CD14-positive monocyte (primary cell): ENCODE measurements around the gene RNF19B. TPM values are rescaled to one million over a fixed set of nuclear protein-coding genes. Genes with fewer than 3 reads are reported as not detected.

ENCODE experiments used
- DNase-seq, 3 donors: peaks; one replicate each; pipeline ENCODE4 v3.0.0-alpha.2; 2011 to 2022
- H2AFZ ChIP-seq: 2 replicates; pipeline ENCODE4 v1.6.0; 2012; ENCODE audit warnings: mild to moderate bottlenecking, low read depth, low read length, inconsistent platforms; ENCODE audit not compliant: insufficient read depth, poor library complexity, severe bottlenecking
- H3K27ac ChIP-seq, 2 donors: 1 replicate in 1 of 2; 2 replicates in 1 of 2; pipeline ENCODE4 v1.5.1; 2012 to 2013; ENCODE audit warnings: low read length in 2 of 2, control low read depth in 1 of 2, inconsistent platforms in 1 of 2, low read depth in 1 of 2, mild to moderate bottlenecking in 1 of 2
- H3K27me3 ChIP-seq, 2 donors: one replicate each; pipeline versions ENCODE4 v1.6.0 to v1.6.1; 2011 to 2013; ENCODE audit warnings: low read length in 2 of 2; ENCODE audit not compliant: control insufficient read depth in 2 of 2, insufficient read depth in 2 of 2
- H3K36me3 ChIP-seq, 2 donors: replicated peaks in 1 of 2; 1 replicate in 1 of 2; 2 replicates in 1 of 2; pipeline versions ENCODE4 v1.5.1 to v1.6.1; 2012 to 2013; ENCODE audit warnings: low read length in 2 of 2, control low read depth in 1 of 2, inconsistent platforms in 1 of 2, mild to moderate bottlenecking in 1 of 2; ENCODE audit not compliant: insufficient read depth in 2 of 2, control insufficient read depth in 1 of 2
- H3K4me1 ChIP-seq, 2 donors: 1 replicate in 1 of 2; 2 replicates in 1 of 2; pipeline versions ENCODE4 v1.5.1 to v1.6.1; 2012 to 2013; ENCODE audit warnings: low read length in 2 of 2, control low read depth in 1 of 2, inconsistent platforms in 1 of 2, mild to moderate bottlenecking in 1 of 2, moderate library complexity in 1 of 2; ENCODE audit not compliant: insufficient read depth in 2 of 2, control insufficient read depth in 1 of 2
- H3K4me2 ChIP-seq: replicated peaks from 2 replicates; pipeline ENCODE3; 2012; ENCODE audit warnings: low read length, moderate library complexity, mild to moderate bottlenecking; ENCODE audit not compliant: poor library complexity, severe bottlenecking; ENCODE audit errors: extremely low read depth
- H3K4me3 ChIP-seq, 3 experiments: fragments of 200-600 bp in 1 of 3; sonication (generic) in 1 of 3; replicated peaks in 1 of 3; 1 replicate in 2 of 3; 2 replicates in 1 of 3; pipeline ENCODE4 v1.5.1; 2011 to 2013; ENCODE audit warnings: low read length in 3 of 3, mild to moderate bottlenecking in 3 of 3, control low read depth in 2 of 3, low read depth in 2 of 3, inconsistent platforms in 1 of 3, moderate library complexity in 1 of 3
- H3K79me2 ChIP-seq: 2 replicates; pipeline ENCODE4 v1.6.0; 2012; ENCODE audit warnings: mild to moderate bottlenecking, control low read depth, inconsistent platforms, low read length, moderate library complexity; ENCODE audit not compliant: insufficient read depth
- H3K9ac ChIP-seq: 2 replicates; pipeline ENCODE4 v1.6.0; 2017; ENCODE audit warnings: low read length, mild to moderate bottlenecking; ENCODE audit not compliant: insufficient read depth, poor library complexity, severe bottlenecking
- H3K9me3 ChIP-seq, 2 donors: replicated peaks in 1 of 2; 1 replicate in 1 of 2; 2 replicates in 1 of 2; pipeline versions ENCODE4 v1.5.1 to v1.6.1; 2012 to 2013; ENCODE audit warnings: low read length in 2 of 2, control low read depth in 1 of 2; ENCODE audit not compliant: control insufficient read depth in 1 of 2, insufficient read depth in 1 of 2
- H4K20me1 ChIP-seq: 2 replicates; pipeline ENCODE4 v1.6.0; 2012; ENCODE audit warnings: mild to moderate bottlenecking, low read length, control low read depth, moderate library complexity; ENCODE audit not compliant: insufficient read depth
- H3K27ac Mint-ChIP-seq, 7 donors: one replicate each; pipeline ENCODE4 v1.8.0; 2020; ENCODE audit warnings: mild to moderate bottlenecking in 7 of 7, mixed read lengths in 7 of 7, moderate library complexity in 6 of 7, inconsistent platforms in 2 of 7
- H3K27me3 Mint-ChIP-seq, 3 donors: one replicate each; pipeline ENCODE4 v1.8.0; 2021 to 2022; ENCODE audit warnings: low read depth in 3 of 3, mild to moderate bottlenecking in 3 of 3, mixed read lengths in 3 of 3, moderate library complexity in 3 of 3, inconsistent platforms in 1 of 3
- H3K36me3 Mint-ChIP-seq, 2 donors: one replicate each; pipeline ENCODE4 v1.8.0; 2020; ENCODE audit warnings: mixed read lengths in 2 of 2, inconsistent platforms in 1 of 2, mild to moderate bottlenecking in 1 of 2
- H3K4me1 Mint-ChIP-seq: one replicate; pipeline ENCODE4 v1.8.0; 2020; ENCODE audit warnings: mild to moderate bottlenecking, mixed read lengths
- H3K4me3 Mint-ChIP-seq, 2 donors: one replicate each; pipeline ENCODE4 v1.8.0; 2020; ENCODE audit warnings: mild to moderate bottlenecking in 2 of 2, mixed read lengths in 2 of 2, moderate library complexity in 1 of 2
- H3K9me3 Mint-ChIP-seq, 7 donors: one replicate each; pipeline ENCODE4 v1.8.0; 2020 to 2022; ENCODE audit warnings: mixed read lengths in 7 of 7, mild to moderate bottlenecking in 6 of 7, moderate library complexity in 6 of 7, inconsistent platforms in 2 of 7
- CTCF ChIP-seq: fragments of 200-600 bp; IDR thresholded peaks from one replicate; pipeline ENCODE4 v1.8.0; 2022; ENCODE audit warnings: antibody characterized with exemption, mild to moderate bottlenecking
- WGBS: methylation state at CpG from one replicate; pipeline ENCODE4 v1.1.5; 2013; ENCODE audit warnings: missing lambda C conversion rate; ENCODE audit not compliant: insufficient coverage; 5-methylcytosine and 5-hydroxymethylcytosine counted together
- intact Hi-C, 2 donors: fragments of 100-400 bp; cut with micrococcal nuclease; formaldehyde crosslinking; loops; one replicate each; pipeline versions ENCODE4 v1.15.0 to v1.15.1; 2023
- polyA plus RNA-seq, 3 donors: library from polyadenylated mRNA; depleted of rRNA in 1 of 3; unstranded in 2 of 3; stranded (reverse) in 1 of 3; fragments of 300-500 nt in 2 of 3; fragments of >200 nt in 1 of 3; fragmentation: Illumina TruSeq in 2 of 3; gene quantifications; 1 replicate in 2 of 3; 2 replicates in 1 of 3; pipeline ENCODE4 v1.2.3, GENCODE V29; 2012 to 2021

Gene RNF19B
- polyA plus RNA-seq, 3 donors, result 4.1 to 106 (median 5.8) TPM

GRCh38 chr1:33007190-33008050, 42.8 kb upstream of the RNF19B start:
- H3K4me3 Mint-ChIP-seq, result no peak overlapping the region
- Histone ChIP-seq H3K27me3 (no peaks in the 10 kb centered on the region), H3K36me3 (peaks cover 34 to 75% of the 10 kb centered on the region in 2 donors), H3K27ac (peak overlapping the region in 1 of 2 donors; percentile 6), H3K4me1 (peaks cover 0 to 5% of the 10 kb centered on the region in 2 donors), H3K79me2 (peaks cover 9% of the 10 kb centered on the region), H3K4me2 (no peak overlapping the region), H3K9ac (no peak overlapping the region), H3K9me3 (no peaks in the 10 kb centered on the region), H3K4me3 (no peak overlapping the region), H2AFZ (no peak overlapping the region), H4K20me1 (peaks cover 4% of the 10 kb centered on the region)
- H3K4me1 Mint-ChIP-seq, result peaks cover 24% of the 10 kb centered on the region
- intact Hi-C loops, result loop anchor here (1.0 to 10.0 kb wide), 5 partner anchors 40 to 75 kb away; partner anchors contain the start of gene RNF19B (in 1 of the 2)
- no peaks in the 10 kb centered on the region for H3K27me3 Mint-ChIP-seq
- peak; percentile 58 for TF ChIP-seq CTCF
- peaks cover 62 to 63% of the 10 kb centered on the region in 2 donors for H3K36me3 Mint-ChIP-seq
- H3K9me3 Mint-ChIP-seq, result peaks cover 0 to 2% (median 0%) of the 10 kb centered on the region in 7 donors
- peak; percentile 67 to 85 (median 80) for DNase-seq
- WGBS, result 33% methylated on average over 2 of the region's 6 CpGs
- H3K27ac Mint-ChIP-seq, result peak overlapping the region in 6 of 7 donors; percentile 38 to 85 (median 66)

- H3K27ac Mint-ChIP-seq, result peak overlapping the region in 4 of 7 donors; percentile 12 to 47 (median 25)
- intact Hi-C loops, result loop anchor here (5.0 to 10.0 kb wide), 4 partner anchors 39 to 74 kb away; partner anchors contain the start of gene RNF19B (in 1 of the 2)
- Histone ChIP-seq H3K36me3 (peaks cover 20 to 60% of the 10 kb centered on the region in 2 donors), H3K4me3 (no peak overlapping the region), H3K9me3 (no peaks in the 10 kb centered on the region), H4K20me1 (peaks cover 4% of the 10 kb centered on the region), H3K4me1 (peaks cover 0 to 5% of the 10 kb centered on the region in 2 donors), H3K4me2 (no peak overlapping the region), H3K79me2 (peaks cover 9% of the 10 kb centered on the region), H3K9ac (no peak overlapping the region), H3K27me3 (no peaks in the 10 kb centered on the region), H2AFZ (no peak overlapping the region), H3K27ac (peak overlapping the region in 1 of 2 donors; percentile 28)
- no peak for DNase-seq
- H3K27me3 Mint-ChIP-seq, result no peaks in the 10 kb centered on the region
- no peak for TF ChIP-seq CTCF
- H3K4me3 Mint-ChIP-seq, result no peak overlapping the region
- H3K4me1 Mint-ChIP-seq, result peaks cover 31% of the 10 kb centered on the region
- peaks cover 49 to 57% of the 10 kb centered on the region in 2 donors for H3K36me3 Mint-ChIP-seq
- peaks cover 0 to 2% (median 0%) of the 10 kb centered on the region in 7 donors for H3K9me3 Mint-ChIP-seq
- WGBS, result 94% methylated on average over 6 of the region's 9 CpGs
Observed at GRCh38 chr1:33005838-33006421, 41.3 kb upstream of the RNF19B start.
